C4-2B (cell line): ENCODE data around the gene LRRC61.

Experiments
- CTCF ChIP-seq: fragments of 450-650 bp; conservative IDR thresholded peaks from 2 replicates; pipeline ENCODE4 v1.5.1; 2017; ENCODE audit warnings: mild to moderate bottlenecking
- ZFX ChIP-seq: fragments of 450-650 bp; IDR thresholded peaks from 2 replicates; pipeline ENCODE4 v1.6.1; 2017

- TF ChIP-seq CTCF, result no peak
- no peak for TF ChIP-seq ZFX
These were observed 23.8 kb downstream of the LRRC61 start for GRCh38 chr7:150346922-150347321.
